SK-N-SH (cell line): Measurements from ENCODE around the gene TICAM2. TPM values are rescaled to one million over a fixed set of nuclear protein-coding genes. Genes with fewer than 3 reads are reported as not detected.
A peak's percentile ranks its signal among the peaks of the same experiment; 100 is the strongest.

Experiments
- CTCF ChIA-PET: fragments of 300-600, 350-600 bp; formaldehyde crosslinking; extraction: SDS; loops from one replicate; lab custom pipeline; 2021; lab: Yijun Ruan, JAX
- POLR2A ChIA-PET: fragments of 350-600 bp; sonication (Branson Sonifier 250); formaldehyde crosslinking; extraction: SDS; loops from one replicate; lab custom pipeline; 2020; ENCODE audit warnings: antibody characterized with exemption, inconsistent platforms; lab: Yijun Ruan, JAX
- DNase-seq: peaks from one replicate; pipeline ENCODE4 v3.0.0; 2012
- H2AFZ ChIP-seq: fragments of 200-600 bp; sonication (generic); 2 replicates; pipeline ENCODE4 v1.8.1; 2016; ENCODE audit warnings: antibody characterized with exemption, mild to moderate bottlenecking, low read depth
- H3F3A ChIP-seq: fragments of 200-600 bp; sonication (generic); replicated peaks from 2 replicates; pipeline ENCODE3; 2016; ENCODE audit warnings: antibody characterized with exemption, mild to moderate bottlenecking; ENCODE audit not compliant: insufficient read depth
- H3K27ac ChIP-seq, 2 experiments: fragments of 200-500 bp in 1 of 2; fragments of 200-600 bp in 1 of 2; sonication (Bioruptor generic) in 1 of 2; sonication (generic), shearing (Covaris generic) in 1 of 2; 2 replicates each; pipeline versions ENCODE4 v1.5.1 to v1.6.1; 2014 to 2016; ENCODE audit warnings: low read depth in 2 of 2, inconsistent platforms in 1 of 2, low read length in 1 of 2, mild to moderate bottlenecking in 1 of 2, mixed read lengths in 1 of 2
- H3K27me3 ChIP-seq: fragments of 200-600 bp; sonication (generic), shearing (Covaris generic); 2 replicates; pipeline ENCODE4 v1.6.1; 2016; ENCODE audit warnings: mixed run types; ENCODE audit not compliant: insufficient read depth
- H3K36me3 ChIP-seq, 2 experiments: fragments of 200-500 bp in 1 of 2; fragments of 200-600 bp in 1 of 2; sonication (Bioruptor generic) in 1 of 2; sonication (generic) in 1 of 2; replicated peaks in 1 of 2; 2 replicates each; pipeline versions ENCODE3 to v1.5.1; 2014 to 2016; ENCODE audit warnings: low read length in 1 of 2, mild to moderate bottlenecking in 1 of 2; ENCODE audit not compliant: insufficient read depth in 2 of 2, control insufficient read depth in 1 of 2
- H3K4me1 ChIP-seq, 2 experiments: fragments of 200-500 bp in 1 of 2; fragments of 200-600 bp in 1 of 2; sonication (Bioruptor generic) in 1 of 2; sonication (generic), shearing (Covaris generic) in 1 of 2; 2 replicates each; pipeline versions ENCODE4 v1.5.1 to v1.6.1; 2014 to 2016; ENCODE audit warnings: low read depth in 1 of 2, low read length in 1 of 2, mixed run types in 1 of 2; ENCODE audit not compliant: insufficient read depth in 2 of 2, control insufficient read depth in 1 of 2
- H3K4me2 ChIP-seq: fragments of 200-600 bp; sonication (generic), shearing (Covaris generic); 2 replicates; pipeline ENCODE4 v1.6.1; 2017; ENCODE audit warnings: mixed run types
- H3K4me3 ChIP-seq, 2 experiments: fragments of 200-500 bp in 1 of 2; fragments of 200-600 bp in 1 of 2; sonication (Bioruptor generic) in 1 of 2; sonication (generic), shearing (Covaris generic) in 1 of 2; 2 replicates each; pipeline versions ENCODE4 v1.5.1 to v1.8.1; 2014 to 2016; ENCODE audit warnings: low read depth in 2 of 2, inconsistent platforms in 1 of 2, low read length in 1 of 2, mild to moderate bottlenecking in 1 of 2, mixed read lengths in 1 of 2, moderate library complexity in 1 of 2
- H3K79me2 ChIP-seq: fragments of 200-600 bp; sonication (generic); 2 replicates; pipeline ENCODE4 v1.8.1; 2017; ENCODE audit warnings: mild to moderate bottlenecking; ENCODE audit not compliant: insufficient read depth
- H3K9ac ChIP-seq: fragments of 200-600 bp; sonication (generic); 2 replicates; pipeline ENCODE4 v1.6.1; 2017; ENCODE audit warnings: mixed run types
- H3K9me2 ChIP-seq: fragments of 200-600 bp; sonication (generic); 2 replicates; pipeline ENCODE4 v1.6.1; 2017; ENCODE audit warnings: mixed run types
- H3K9me3 ChIP-seq: fragments of 200-600 bp; sonication (generic); 2 replicates; pipeline ENCODE4 v1.6.1; 2017; ENCODE audit warnings: mixed run types, mild to moderate bottlenecking, moderate library complexity
- H4K20me1 ChIP-seq: fragments of 200-600 bp; sonication (generic); 2 replicates; pipeline ENCODE4 v1.6.1; 2017; ENCODE audit warnings: mild to moderate bottlenecking, mixed run types; ENCODE audit not compliant: insufficient read depth
- ELF1 ChIP-seq: IDR thresholded peaks from 2 replicates; pipeline ENCODE4 v1.4.0; 2012
- EZH2phosphoT487 ChIP-seq: fragments of 200-600 bp; sonication (generic); IDR thresholded peaks from 2 replicates; pipeline ENCODE4 v1.6.1; 2017; ENCODE audit warnings: low read depth, mixed run types, mild to moderate bottlenecking, antibody characterized with exemption, moderate library complexity, borderline replicate concordance
- FOSL2 ChIP-seq: IDR thresholded peaks from 2 replicates; pipeline ENCODE4 v1.4.0; 2012; ENCODE audit warnings: low read depth, mild to moderate bottlenecking, moderate library complexity, borderline replicate concordance
- FOXJ3 ChIP-seq: sonication (generic); formaldehyde crosslinking; IDR thresholded peaks from 2 replicates; pipeline ENCODE4 v1.5.1; 2020; ENCODE audit warnings: mild to moderate bottlenecking, missing genetic modification reagents
- GABPA ChIP-seq: IDR thresholded peaks from 2 replicates; pipeline ENCODE4 v1.4.0; 2012; ENCODE audit warnings: low read depth, mild to moderate bottlenecking
- GATA2 ChIP-seq: sonication (generic); formaldehyde crosslinking; IDR thresholded peaks from 2 replicates; pipeline ENCODE4 v1.5.0; 2020; ENCODE audit warnings: mild to moderate bottlenecking, missing genetic modification reagents
- JUND ChIP-seq: IDR thresholded peaks from 2 replicates; pipeline ENCODE4 v1.4.0; 2012
- MEF2A ChIP-seq: IDR thresholded peaks from 2 replicates; pipeline ENCODE4 v1.4.0; 2012; ENCODE audit warnings: low read depth, borderline replicate concordance
- NFIC ChIP-seq: IDR thresholded peaks from 2 replicates; pipeline ENCODE4 v1.4.0; 2012; ENCODE audit warnings: borderline replicate concordance
- POLR2AphosphoS5 ChIP-seq: IDR thresholded peaks from 2 replicates; pipeline ENCODE4 v1.6.1; 2012; ENCODE audit warnings: low read depth, low read length
- REST ChIP-seq: IDR thresholded peaks from 2 replicates; pipeline ENCODE4 v1.6.1; 2012; ENCODE audit warnings: mild to moderate bottlenecking, low read depth, low read length, moderate library complexity
- RFX5 ChIP-seq: IDR thresholded peaks from 2 replicates; pipeline ENCODE4 v1.6.1; 2012; ENCODE audit warnings: mild to moderate bottlenecking, improper control_type of control experiment, low read length
- SIN3A ChIP-seq: IDR thresholded peaks from 2 replicates; pipeline ENCODE4 v1.6.1; 2012; ENCODE audit warnings: low read depth, mild to moderate bottlenecking, low read length, moderate library complexity, borderline replicate concordance
- SMC3 ChIP-seq: IDR thresholded peaks from 2 replicates; pipeline ENCODE4 v1.6.1; 2012; ENCODE audit warnings: low read depth, low read length, improper control_type of control experiment
- TAF1 ChIP-seq: IDR thresholded peaks from 2 replicates; pipeline ENCODE4 v1.6.1; 2012; ENCODE audit warnings: low read depth, mild to moderate bottlenecking, low read length, moderate library complexity, borderline replicate concordance
- TCF12 ChIP-seq: IDR thresholded peaks from 2 replicates; pipeline ENCODE4 v1.4.0; 2012
- ZBTB33 ChIP-seq: IDR thresholded peaks from 2 replicates; pipeline ENCODE4 v1.4.0; 2012; ENCODE audit warnings: low read depth, borderline replicate concordance
- WGBS: methylation state at CpG from one replicate; pipeline ENCODE4 v1.1.6; 2017; ENCODE audit warnings: low lambda C conversion rate; 5-methylcytosine and 5-hydroxymethylcytosine counted together
- polyA plus RNA-seq, 3 experiments: library from polyadenylated mRNA; depleted of rRNA; stranded (reverse); fragments of >200 nt; gene quantifications; 2 replicates each; pipeline ENCODE4 v1.2.3, GENCODE V29; 2012
- TF ChIP-seq, protein P1 (sequence below): fragments of 200-600 bp; sonication (generic); IDR thresholded peaks from 2 replicates; pipeline ENCODE4 v1.6.1; 2017; ENCODE audit warnings: antibody characterized with exemption, mild to moderate bottlenecking, moderate library complexity
- TF ChIP-seq, protein P2 (sequence below): IDR thresholded peaks from 2 replicates; pipeline ENCODE4 v1.4.0; 2012; ENCODE audit warnings: low read depth

Gene TICAM2
- polyA plus RNA-seq, 1 of the 3 experiments (the other 2 are of a cell fraction), result not detected

DNA sequence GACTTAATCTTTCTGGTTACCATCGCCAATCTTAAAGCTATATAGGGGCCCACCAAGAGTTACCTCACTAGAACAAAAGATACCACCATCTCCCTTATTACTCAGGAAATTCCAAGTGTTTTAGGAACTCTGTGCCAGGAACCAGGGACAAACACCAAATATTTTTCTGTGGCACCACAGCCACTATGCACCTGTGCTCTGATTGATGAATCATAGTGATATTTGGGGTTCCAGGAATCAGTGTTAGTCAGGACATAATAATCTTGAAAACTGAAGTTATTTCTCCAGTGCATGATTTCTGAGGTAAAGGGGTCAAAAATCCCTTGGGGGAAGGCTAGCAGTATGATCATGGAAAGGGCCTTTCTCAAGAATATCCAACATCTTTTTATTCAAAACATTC is 33.7 kb upstream of the TICAM2 start:
- CTCF ChIA-PET, result interaction anchor here (1.3 to 3.4 kb wide), 6 partner anchors 179 to 433 kb away, joined by 3 to 36 read pairs (median 17); partner anchors contain the start of genes AP3S1, ARL14EPL, ATG12 and CDO1
- H3K4me3 ChIP-seq, result no peak overlapping the region
- no peaks in the 10 kb centered on the region; a peak in 1 of 4 replicates for H3K4me1 ChIP-seq
- H4K20me1 ChIP-seq, result no peaks in the 10 kb centered on the region
- POLR2A ChIA-PET, result interaction anchor here (0.6 kb wide), 1 partner anchor 432 kb away, joined by 3 read pairs; no protein-coding TSS in a partner anchor
- WGBS, result 92% methylated on average over 1 of the region's 1 CpG
- no peak overlapping the region for H3K27ac ChIP-seq
- no peak for DNase-seq
- H3K36me3 ChIP-seq, result no peaks in the 10 kb centered on the region
- no peaks in the 10 kb centered on the region for H3K79me2 ChIP-seq
- H3K9ac ChIP-seq, result no peak overlapping the region
- H3K4me2 ChIP-seq, result no peak overlapping the region
- no peaks in the 10 kb centered on the region for H3K9me2 ChIP-seq
- no peaks in the 10 kb centered on the region for H3F3A ChIP-seq
- H3K9me3 ChIP-seq, result no peaks in the 10 kb centered on the region
- no peaks in the 10 kb centered on the region for H3K27me3 ChIP-seq
- no peak overlapping the region for H2AFZ ChIP-seq
- TF ChIP-seq, protein P1, sequence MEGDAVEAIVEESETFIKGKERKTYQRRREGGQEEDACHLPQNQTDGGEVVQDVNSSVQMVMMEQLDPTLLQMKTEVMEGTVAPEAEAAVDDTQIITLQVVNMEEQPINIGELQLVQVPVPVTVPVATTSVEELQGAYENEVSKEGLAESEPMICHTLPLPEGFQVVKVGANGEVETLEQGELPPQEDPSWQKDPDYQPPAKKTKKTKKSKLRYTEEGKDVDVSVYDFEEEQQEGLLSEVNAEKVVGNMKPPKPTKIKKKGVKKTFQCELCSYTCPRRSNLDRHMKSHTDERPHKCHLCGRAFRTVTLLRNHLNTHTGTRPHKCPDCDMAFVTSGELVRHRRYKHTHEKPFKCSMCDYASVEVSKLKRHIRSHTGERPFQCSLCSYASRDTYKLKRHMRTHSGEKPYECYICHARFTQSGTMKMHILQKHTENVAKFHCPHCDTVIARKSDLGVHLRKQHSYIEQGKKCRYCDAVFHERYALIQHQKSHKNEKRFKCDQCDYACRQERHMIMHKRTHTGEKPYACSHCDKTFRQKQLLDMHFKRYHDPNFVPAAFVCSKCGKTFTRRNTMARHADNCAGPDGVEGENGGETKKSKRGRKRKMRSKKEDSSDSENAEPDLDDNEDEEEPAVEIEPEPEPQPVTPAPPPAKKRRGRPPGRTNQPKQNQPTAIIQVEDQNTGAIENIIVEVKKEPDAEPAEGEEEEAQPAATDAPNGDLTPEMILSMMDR, result no peak
- no peak for TF ChIP-seq TAF1

DNA sequence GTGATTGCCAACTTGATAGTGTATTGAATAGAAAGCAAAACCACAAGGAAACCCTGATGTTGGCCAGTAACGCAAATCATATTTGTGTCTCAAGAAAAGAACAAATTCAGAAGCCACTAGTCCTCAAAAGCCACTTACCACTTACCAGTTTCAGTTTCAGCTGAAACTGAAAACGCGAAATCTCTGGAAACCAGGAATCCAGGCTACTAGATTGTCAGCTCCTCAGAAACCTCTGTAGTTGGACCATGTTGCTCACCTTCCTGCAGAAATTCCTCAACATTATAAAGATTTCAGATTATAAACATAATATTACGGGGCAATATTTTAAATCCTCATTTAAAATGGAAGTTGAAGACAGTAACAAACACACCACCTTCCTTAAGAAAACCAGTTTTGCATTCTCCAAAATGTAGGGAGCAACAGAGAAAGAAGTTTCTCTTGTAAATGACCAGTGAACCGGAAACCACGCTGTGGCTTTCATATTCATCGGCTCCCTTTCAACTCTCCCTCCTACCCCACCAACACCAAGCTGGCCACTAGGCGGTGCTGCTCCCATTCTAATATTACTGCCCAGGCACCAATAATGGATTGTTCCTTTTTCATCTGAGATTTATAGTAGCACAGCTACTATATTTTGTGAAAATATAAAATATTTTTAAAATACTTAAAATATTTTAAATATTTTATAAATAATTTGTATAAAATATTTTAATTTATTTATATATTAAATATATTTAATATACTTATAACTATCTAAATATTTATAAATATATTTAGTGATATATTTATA is 32.3 kb upstream of the TICAM2 start:
- peak overlapping the region; percentile 3; the same call in 1 of the 2 replicates for H3K9ac ChIP-seq
- ChIA-PET CTCF (interaction anchor here (0.5 to 3.4 kb wide), 27 partner anchors 9 to 455 kb away, joined by 3 to 36 read pairs (median 4); partner anchors contain the start of genes AP3S1, ARL14EPL, ATG12 and CDO1), POLR2A (interaction anchor here (0.9 kb wide), 1 partner anchor 201 kb away, joined by 3 read pairs; no protein-coding TSS in a partner anchor)
- TF ChIP-seq GATA2, result no peak
- peak; percentile 16; the same call in 1 of the 2 replicates for TF ChIP-seq GABPA
- TF ChIP-seq FOSL2, result no peak
- TF ChIP-seq REST, result no peak
- TF ChIP-seq, protein P2, sequence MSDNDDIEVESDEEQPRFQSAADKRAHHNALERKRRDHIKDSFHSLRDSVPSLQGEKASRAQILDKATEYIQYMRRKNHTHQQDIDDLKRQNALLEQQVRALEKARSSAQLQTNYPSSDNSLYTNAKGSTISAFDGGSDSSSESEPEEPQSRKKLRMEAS, result peak; percentile 44; the same call in 1 of the 2 replicates
- no peak for TF ChIP-seq TCF12
- TF ChIP-seq ZBTB33, result no peak
- no peak for TF ChIP-seq NFIC
- no peak for TF ChIP-seq JUND
- TF ChIP-seq ELF1, result no peak
- TF ChIP-seq RFX5, result no peak
- TF ChIP-seq EZH2phosphoT487, result no peak
- peak; percentile 90 for TF ChIP-seq SMC3
- no peak for TF ChIP-seq MEF2A
- no peak for TF ChIP-seq FOXJ3 (CRISPR knock-in tag)
- no peak for TF ChIP-seq TAF1
- TF ChIP-seq SIN3A, result no peak
- no peak for TF ChIP-seq POLR2AphosphoS5

More for the DNA sequence above, 32.3 kb upstream of the TICAM2 start:
- no peaks in the 10 kb centered on the region for H3K27me3 ChIP-seq
- WGBS, result 46% methylated on average over 8 of the region's 8 CpGs
- no peaks in the 10 kb centered on the region for H4K20me1 ChIP-seq
- H3K4me3 ChIP-seq, result peak overlapping the region; percentile 7 to 45; a peak in 1 of 4 replicates
- H2AFZ ChIP-seq, result peak overlapping the region; percentile 92
- H3K9me3 ChIP-seq, result no peaks in the 10 kb centered on the region
- H3K27ac ChIP-seq, result no peak overlapping the region
- no peaks in the 10 kb centered on the region for H3F3A ChIP-seq
- H3K79me2 ChIP-seq, result no peaks in the 10 kb centered on the region
- H3K4me2 ChIP-seq, result peak overlapping the region; percentile 56
- H3K4me1 ChIP-seq, result no peaks in the 10 kb centered on the region; a peak in 1 of 4 replicates
- H3K36me3 ChIP-seq, result no peaks in the 10 kb centered on the region
- H3K9me2 ChIP-seq, result no peaks in the 10 kb centered on the region
- DNase-seq, result peak; percentile 78
